SK-N-SH treated with all-trans-retinoic acid at 6 μM for 48 hours (cell line): Measurements from ENCODE around the gene ACSBG1.

Experiments used
- ARNTL ChIP-seq: fragments of 450-650 bp; formaldehyde crosslinking; IDR thresholded peaks from 2 replicates; pipeline ENCODE4 v1.5.0; 2020; ENCODE audit warnings: low read depth, mild to moderate bottlenecking, moderate library complexity, borderline replicate concordance
- CSDC2 ChIP-seq: fragments of 250-450 bp; sonication (Bioruptor Pico); IDR thresholded peaks from 2 replicates; pipeline ENCODE4 v1.5.0; 2020; ENCODE audit warnings: mild to moderate bottlenecking, moderate library complexity
- ESRRG ChIP-seq: fragments of 250-450 bp; sonication (Bioruptor Pico); IDR thresholded peaks from 2 replicates; pipeline ENCODE4 v1.6.1; 2021; ENCODE audit warnings: mild to moderate bottlenecking
- RARB ChIP-seq: fragments of 250-450 bp; sonication (Bioruptor Pico); IDR thresholded peaks from 2 replicates; pipeline ENCODE4 v1.8.0; 2021; ENCODE audit warnings: mild to moderate bottlenecking, moderate library complexity
- TOX ChIP-seq: fragments of 250-450 bp; sonication (Bioruptor Pico); IDR thresholded peaks from 2 replicates; pipeline ENCODE4 v1.8.0; 2021; ENCODE audit warnings: mild to moderate bottlenecking, moderate library complexity, borderline replicate concordance
- ZFP3 ChIP-seq: fragments of 250-450 bp; sonication (Bioruptor Pico); IDR thresholded peaks from 2 replicates; pipeline ENCODE4 v1.5.0; 2020; ENCODE audit warnings: mild to moderate bottlenecking, moderate library complexity
- ZNF565 ChIP-seq: fragments of 450-650 bp; formaldehyde crosslinking; conservative IDR thresholded peaks from 2 replicates; pipeline ENCODE4 v1.5.0; 2020; ENCODE audit warnings: low read depth, mild to moderate bottlenecking, moderate library complexity
- ZNF70 ChIP-seq: fragments of 450-650 bp; formaldehyde crosslinking; IDR thresholded peaks from 2 replicates; pipeline ENCODE4 v1.5.0; 2020; ENCODE audit warnings: mild to moderate bottlenecking, moderate library complexity
- ZNF8 ChIP-seq: fragments of 450-650 bp; formaldehyde crosslinking; IDR thresholded peaks from 2 replicates; pipeline ENCODE4 v1.5.0; 2020; ENCODE audit warnings: mild to moderate bottlenecking, moderate library complexity
- TF ChIP-seq, protein P1 (sequence below): fragments of 250-450 bp; sonication (Bioruptor Pico); IDR thresholded peaks from 2 replicates; pipeline ENCODE4 v1.8.0; 2020; ENCODE audit warnings: mild to moderate bottlenecking, moderate library complexity, borderline replicate concordance
- TF ChIP-seq, protein P2 (sequence below): fragments of 250-450 bp; sonication (Bioruptor Pico); IDR thresholded peaks from 2 replicates; pipeline ENCODE4 v1.8.0; 2021; ENCODE audit warnings: low read depth, mild to moderate bottlenecking, moderate library complexity, borderline replicate concordance

DNA sequence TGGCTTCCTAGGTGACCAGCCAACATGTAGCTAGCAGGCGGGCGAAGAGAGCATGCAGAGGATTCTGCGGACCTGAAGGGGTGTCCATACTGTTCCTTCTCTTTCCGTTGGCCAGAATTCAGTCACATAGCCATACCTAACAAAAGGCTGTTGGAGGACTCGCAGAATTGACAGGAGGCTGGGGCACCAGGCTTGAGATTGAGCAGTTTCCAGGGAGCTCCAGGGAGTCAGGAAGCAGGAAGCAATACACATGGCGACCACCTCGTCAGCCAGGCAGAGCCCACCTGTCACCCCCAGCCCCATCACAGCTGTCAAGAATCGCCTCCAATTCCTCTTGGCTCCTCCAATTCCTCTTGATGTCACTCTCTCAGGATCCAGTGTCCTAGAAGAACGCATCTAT, 16.8 kb upstream of the ACSBG1 start:
- no peak for TF ChIP-seq ARNTL (CRISPR knock-in tag)
- TF ChIP-seq ZNF8 (CRISPR knock-in tag), result no peak
- TF ChIP-seq, protein P1, sequence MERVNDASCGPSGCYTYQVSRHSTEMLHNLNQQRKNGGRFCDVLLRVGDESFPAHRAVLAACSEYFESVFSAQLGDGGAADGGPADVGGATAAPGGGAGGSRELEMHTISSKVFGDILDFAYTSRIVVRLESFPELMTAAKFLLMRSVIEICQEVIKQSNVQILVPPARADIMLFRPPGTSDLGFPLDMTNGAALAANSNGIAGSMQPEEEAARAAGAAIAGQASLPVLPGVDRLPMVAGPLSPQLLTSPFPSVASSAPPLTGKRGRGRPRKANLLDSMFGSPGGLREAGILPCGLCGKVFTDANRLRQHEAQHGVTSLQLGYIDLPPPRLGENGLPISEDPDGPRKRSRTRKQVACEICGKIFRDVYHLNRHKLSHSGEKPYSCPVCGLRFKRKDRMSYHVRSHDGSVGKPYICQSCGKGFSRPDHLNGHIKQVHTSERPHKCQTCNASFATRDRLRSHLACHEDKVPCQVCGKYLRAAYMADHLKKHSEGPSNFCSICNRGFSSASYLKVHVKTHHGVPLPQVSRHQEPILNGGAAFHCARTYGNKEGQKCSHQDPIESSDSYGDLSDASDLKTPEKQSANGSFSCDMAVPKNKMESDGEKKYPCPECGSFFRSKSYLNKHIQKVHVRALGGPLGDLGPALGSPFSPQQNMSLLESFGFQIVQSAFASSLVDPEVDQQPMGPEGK (CRISPR knock-in tag), result no peak
- TF ChIP-seq, protein P2, sequence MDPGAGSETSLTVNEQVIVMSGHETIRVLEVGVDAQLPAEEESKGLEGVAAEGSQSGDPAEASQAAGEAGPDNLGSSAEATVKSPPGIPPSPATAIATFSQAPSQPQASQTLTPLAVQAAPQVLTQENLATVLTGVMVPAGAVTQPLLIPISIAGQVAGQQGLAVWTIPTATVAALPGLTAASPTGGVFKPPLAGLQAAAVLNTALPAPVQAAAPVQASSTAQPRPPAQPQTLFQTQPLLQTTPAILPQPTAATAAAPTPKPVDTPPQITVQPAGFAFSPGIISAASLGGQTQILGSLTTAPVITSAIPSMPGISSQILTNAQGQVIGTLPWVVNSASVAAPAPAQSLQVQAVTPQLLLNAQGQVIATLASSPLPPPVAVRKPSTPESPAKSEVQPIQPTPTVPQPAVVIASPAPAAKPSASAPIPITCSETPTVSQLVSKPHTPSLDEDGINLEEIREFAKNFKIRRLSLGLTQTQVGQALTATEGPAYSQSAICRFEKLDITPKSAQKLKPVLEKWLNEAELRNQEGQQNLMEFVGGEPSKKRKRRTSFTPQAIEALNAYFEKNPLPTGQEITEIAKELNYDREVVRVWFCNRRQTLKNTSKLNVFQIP (CRISPR knock-in tag), result no peak
- TF ChIP-seq ZNF565 (CRISPR knock-in tag), result no peak
- TF ChIP-seq ZFP3 (CRISPR knock-in tag), result no peak
- TF ChIP-seq ESRRG (CRISPR knock-in tag), result no peak
- TF ChIP-seq ZNF70 (CRISPR knock-in tag), result no peak
- no peak for TF ChIP-seq CSDC2 (CRISPR knock-in tag)
- TF ChIP-seq RARB (CRISPR knock-in tag), result no peak
- no peak for TF ChIP-seq TOX (CRISPR knock-in tag)
